Measurements from ENCODE around the gene SLU7. TPM values are rescaled to one million over a fixed set of nuclear protein-coding genes. Genes with fewer than 3 reads are reported as not detected.

SLU7 gene
- total RNA-seq, 4 donors from 2014 or later, result 49.6 to 96.6 (median 64.9) TPM

DNA sequence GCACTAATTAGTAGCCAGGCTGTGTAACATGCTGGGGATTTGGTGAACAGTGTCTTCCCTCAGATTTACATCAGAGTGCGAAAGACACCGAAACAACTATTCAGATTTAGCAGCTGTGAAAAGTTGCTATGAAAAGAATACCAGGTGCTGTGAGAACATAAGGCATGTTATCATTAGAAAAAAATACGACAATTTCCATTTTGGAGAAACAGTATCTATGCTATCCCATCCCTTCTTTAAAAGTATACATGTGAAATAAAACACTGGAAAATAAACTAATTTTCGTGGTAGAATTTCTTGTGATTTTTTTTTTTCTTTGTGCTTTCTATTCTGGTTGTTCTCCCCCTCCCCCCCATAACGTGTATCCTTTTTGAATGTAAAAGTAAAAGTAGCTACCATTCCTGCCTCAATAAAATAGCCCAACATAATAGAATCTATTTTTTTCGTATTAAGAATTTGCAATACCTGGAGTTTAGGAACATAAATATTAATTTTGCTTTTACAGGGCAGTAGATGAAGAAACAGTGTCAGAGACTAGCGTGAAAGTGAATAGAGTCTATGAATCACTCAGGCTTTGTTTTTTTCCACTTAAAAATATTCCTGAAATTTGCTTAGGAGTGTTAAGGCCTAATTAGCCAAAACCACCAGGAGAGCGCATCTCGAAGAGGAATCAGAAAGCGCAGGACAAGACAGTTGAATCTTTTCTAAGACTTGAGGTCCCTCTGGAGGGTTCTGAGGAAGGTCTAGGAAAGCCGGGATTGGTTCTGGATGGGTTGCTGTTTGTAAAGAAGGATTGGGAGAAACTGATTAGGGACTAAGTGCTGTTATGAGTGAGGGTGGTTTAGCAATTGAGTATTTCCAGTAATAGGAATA is 813 bp upstream of the SLU7 start:
- TF ChIP-seq, protein P1, sequence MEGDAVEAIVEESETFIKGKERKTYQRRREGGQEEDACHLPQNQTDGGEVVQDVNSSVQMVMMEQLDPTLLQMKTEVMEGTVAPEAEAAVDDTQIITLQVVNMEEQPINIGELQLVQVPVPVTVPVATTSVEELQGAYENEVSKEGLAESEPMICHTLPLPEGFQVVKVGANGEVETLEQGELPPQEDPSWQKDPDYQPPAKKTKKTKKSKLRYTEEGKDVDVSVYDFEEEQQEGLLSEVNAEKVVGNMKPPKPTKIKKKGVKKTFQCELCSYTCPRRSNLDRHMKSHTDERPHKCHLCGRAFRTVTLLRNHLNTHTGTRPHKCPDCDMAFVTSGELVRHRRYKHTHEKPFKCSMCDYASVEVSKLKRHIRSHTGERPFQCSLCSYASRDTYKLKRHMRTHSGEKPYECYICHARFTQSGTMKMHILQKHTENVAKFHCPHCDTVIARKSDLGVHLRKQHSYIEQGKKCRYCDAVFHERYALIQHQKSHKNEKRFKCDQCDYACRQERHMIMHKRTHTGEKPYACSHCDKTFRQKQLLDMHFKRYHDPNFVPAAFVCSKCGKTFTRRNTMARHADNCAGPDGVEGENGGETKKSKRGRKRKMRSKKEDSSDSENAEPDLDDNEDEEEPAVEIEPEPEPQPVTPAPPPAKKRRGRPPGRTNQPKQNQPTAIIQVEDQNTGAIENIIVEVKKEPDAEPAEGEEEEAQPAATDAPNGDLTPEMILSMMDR (IDR thresholded peaks at IDR 0.05), result no peak
- ATAC-seq (ENCODE audit: low FRiP score), result peak; percentile 4
- DNase-seq (ENCODE audit: low spot score), result no peak

GRCh38 chr5:160399402-160400353 is 19.2 kb downstream of the SLU7 start, which contains the start of gene FAM200C:
FAM200C (minus strand) TSS chr5:160400054; CDS start chr5:160395490, 4,564 bp downstream.
- DNase-seq (ENCODE audit: low spot score) (peak; percentile 57), ATAC-seq (ENCODE audit: low FRiP score) (peak; percentile 98)
- TF ChIP-seq, protein P1 (IDR thresholded peaks at IDR 0.05), result no peak

DNA sequence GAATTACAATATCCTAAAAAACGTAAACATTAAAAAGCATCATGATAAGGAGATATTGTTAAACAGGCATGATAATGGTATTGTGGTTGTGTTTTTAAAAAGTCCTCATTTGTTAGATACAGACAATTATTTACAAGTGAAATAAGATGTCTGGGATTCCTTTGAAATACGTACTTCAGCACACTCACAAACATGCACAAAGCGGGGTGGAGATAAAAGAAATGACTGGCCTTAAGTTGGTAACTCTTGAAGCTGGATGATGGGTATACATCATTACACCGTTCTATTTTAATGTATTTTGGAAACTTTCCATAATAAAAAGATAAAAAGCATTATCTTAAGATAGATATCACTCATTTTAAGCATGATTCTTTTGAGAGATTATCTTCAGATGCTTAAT is 20.1 kb downstream of the SLU7 start:
- TF ChIP-seq, protein P1 (IDR thresholded peaks at IDR 0.05), result no peak
- DNase-seq (ENCODE audit: low spot score), result no peak
- ATAC-seq (ENCODE audit: low FRiP score), result no peak

DNA sequence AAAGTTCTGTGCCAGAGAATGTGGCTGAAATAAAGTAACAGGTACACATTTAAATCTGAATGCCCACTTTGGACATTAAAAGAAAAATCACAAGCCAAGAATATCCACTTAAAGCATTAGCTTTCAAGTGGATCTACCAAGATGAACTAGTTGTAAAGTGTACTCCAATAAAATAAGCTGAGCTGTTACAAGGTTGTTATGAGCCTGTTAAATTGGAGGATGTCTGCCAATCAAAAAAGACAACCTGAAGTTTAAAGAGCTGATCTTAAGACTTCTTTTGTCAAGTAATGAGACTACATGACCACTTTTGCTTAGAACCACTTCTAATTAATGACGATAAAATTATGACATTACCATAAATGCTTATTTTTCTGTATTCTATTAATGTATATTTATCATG is 21.4 kb downstream of the SLU7 start:
- TF ChIP-seq, protein P1 (IDR thresholded peaks at IDR 0.05), result no peak
- ATAC-seq (ENCODE audit: low FRiP score) (no peak), DNase-seq (ENCODE audit: low spot score) (no peak)

DNA sequence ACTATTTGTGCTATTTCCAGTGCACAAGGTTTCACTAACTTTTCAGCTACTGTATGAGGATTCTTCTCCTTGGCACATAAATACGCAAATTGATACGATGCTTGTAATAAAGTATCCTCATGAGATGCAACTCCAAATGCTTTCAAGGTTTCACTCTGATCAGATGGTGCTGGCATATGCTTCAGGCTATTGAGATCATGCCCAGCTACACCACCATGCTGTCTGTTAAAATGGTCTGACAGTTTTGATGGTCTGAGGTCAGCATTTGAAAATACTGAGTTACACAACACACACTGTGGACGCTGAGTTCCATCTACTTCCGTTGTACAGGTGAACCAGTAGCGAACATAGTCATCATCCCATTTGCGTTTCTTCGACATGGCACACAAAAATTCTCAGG is 23.8 kb downstream of the SLU7 start:
- DNase-seq (ENCODE audit: low spot score), result no peak
- TF ChIP-seq, protein P1 (IDR thresholded peaks at IDR 0.05), result no peak
- no peak for ATAC-seq (ENCODE audit: low FRiP score)

- no peak for ATAC-seq (ENCODE audit: low FRiP score)
- TF ChIP-seq, protein P1 (IDR thresholded peaks at IDR 0.05), result no peak
- no peak for DNase-seq (ENCODE audit: low spot score)
Observed at GRCh38 chr5:160390787-160391696, 27.8 kb downstream of the SLU7 start.

Measured in omental fat pad (tissue), 4 donors.